ENCODE data around the gene ITPR1.
A peak's percentile ranks its signal among the peaks of the same experiment; 100 is the strongest.

The ITPR1 gene

DNA sequence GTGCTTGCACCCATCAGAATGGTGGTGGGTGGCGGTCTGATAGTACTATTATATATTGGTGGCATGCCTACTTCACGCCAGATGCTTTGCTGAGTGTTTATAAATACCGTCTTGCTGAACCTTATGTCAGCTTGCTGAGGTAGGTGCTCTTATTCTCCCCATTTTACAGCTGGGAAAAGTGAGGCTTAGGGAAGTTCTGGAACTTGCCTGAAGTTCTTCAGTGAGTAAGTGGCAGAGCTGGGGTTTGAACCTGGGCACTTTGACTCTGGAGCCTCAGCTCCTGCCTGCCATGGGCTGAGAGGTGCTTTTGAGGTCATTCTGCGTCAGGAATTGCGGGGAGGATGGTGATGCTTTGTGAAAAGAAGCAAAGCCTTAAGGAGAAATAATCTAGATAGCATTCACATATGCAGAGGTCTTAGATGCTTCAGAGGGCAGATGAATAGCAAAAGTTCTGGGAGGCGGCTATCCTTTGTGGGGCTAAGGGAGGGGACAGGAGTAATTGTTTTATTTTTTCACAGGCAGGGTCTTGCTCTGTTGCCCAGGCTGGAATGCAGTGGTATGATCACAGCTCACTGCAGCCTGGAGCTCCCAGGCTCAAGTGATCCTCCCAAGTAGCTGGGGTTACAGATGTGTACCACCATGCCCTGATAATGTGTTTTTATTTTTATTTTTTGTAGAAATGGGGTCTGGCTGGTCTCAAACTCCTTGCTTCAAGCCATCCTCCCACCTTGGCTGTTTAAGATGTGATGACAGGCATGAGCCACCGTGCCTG is 18.5 kb downstream of the ITPR1 start:
- no peak for DNase-seq

DNA sequence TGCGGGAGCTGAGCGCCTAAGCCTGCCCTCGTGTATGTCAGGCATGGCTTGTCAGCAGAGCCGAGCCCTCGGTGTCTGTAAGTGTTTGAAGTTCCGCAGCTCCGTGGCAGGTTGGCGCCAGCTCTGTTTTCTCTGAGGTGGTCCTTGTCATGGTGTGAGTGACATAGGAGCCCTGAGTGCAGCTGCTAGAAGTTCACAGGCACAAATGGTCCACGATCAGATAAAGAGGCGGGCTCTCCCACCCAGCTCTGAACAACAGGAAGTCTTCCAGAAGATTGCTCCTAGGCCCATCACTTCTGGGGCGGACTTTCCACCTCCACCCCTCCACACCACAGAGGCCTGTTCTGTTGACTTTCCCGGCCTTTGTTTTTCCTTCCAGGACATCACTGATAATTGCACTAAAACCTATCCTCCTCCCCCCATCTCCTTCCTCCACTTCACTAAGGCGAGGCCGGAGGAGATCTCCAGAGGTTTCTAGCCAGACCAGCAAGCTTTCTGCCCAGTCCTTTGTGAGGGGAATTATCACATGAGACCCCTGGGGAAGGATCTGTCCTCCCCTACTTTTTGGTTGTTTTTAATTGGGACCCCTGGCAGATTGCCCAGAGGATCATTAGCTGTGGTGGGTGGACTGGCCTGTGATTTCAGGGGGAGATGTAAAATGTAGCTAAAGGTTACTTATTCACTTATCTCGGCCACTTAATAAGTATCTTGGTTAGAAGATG is 19.9 kb downstream of the ITPR1 start:
- DNase-seq: no peak

DNA sequence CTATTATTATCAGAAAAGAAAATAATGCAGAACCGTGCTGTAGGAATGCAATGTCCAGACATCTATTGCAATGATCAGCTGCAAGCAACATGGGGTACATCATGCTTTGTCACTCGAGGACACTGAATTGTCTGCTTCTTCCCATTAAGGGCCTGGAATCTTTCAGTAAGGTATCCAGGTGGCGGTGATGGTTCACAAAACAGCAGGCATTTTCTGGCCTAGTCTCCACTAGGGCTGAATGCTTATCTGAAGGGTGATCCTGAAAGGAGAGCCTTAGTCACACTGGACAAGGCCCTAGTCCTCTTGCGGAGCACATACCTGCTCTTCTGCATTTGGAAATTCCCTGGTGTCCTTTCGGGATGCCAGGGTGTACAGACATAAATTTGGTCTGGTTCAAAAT is 21.2 kb downstream of the ITPR1 start:
- no peak for DNase-seq

DNA sequence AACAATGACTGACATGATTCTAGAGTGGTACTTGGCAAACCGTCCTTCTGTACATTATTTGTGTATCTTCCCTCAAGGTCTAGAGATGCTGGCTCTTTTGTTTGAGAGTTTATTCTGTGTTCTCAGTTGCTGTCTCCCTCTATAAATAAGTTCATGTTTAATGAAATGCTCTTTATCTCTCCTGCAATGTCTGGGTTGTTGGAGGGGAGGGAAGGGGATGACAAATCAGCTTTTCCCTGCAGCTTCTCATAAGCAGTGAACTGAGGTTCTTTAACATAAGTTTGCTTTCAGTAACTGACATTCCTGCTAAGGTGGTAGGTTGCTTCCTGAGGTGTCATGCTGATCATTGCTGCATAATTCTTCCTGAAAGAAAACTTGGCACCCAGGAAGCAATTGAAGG is 21.8 kb downstream of the ITPR1 start:
- DNase-seq: no peak

DNA sequence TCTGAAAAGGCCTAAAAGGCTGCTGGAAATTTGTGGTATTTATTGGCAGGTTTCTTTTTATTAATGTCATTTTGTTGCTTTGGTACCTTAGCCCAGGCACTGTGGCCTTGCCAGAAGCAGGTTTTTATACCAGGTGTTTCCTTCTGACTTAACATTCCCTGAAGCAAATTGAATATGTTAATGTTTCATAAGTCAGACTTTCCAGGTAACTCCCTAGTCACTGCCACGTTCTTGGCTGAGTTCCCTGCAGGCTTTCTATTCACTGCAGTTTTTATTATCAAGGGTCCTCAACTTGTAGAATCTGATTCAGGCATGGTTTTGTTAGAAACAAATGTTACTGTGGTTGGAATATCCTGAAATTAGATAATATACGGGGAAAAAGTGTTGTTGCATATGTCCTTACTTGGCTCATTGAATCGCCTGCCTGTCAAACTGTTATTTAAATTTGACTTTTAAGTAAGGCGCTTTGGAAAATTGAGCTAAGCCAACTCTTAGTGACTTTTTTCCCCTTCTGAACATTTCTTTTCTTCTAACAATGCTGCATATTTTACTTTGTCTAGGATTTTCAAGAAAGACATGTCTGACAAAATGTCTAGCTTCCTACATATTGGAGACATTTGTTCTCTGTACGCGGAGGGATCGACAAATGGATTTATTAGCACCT is 22.9 kb downstream of the ITPR1 start:
- no peak for DNase-seq

DNA sequence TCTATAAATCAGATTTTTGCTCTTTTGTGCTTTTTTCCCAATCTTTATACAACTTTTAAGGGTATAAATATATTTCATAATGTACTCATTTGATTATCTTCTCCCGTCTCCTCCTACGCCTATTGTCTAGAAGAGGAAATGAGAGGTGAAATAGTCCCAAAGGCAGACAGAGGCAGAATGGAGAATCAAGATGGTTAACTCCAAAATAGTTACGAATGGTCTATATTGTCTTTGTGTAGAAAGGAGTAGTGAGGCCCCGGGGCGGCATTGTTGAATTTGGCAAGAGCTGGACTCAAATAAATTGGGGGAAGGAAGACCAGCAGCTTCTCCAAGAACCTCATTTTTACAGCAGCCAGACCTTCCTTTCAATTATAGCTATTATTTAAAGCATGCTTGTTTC is 23.9 kb downstream of the ITPR1 start:
- no peak for DNase-seq

DNA sequence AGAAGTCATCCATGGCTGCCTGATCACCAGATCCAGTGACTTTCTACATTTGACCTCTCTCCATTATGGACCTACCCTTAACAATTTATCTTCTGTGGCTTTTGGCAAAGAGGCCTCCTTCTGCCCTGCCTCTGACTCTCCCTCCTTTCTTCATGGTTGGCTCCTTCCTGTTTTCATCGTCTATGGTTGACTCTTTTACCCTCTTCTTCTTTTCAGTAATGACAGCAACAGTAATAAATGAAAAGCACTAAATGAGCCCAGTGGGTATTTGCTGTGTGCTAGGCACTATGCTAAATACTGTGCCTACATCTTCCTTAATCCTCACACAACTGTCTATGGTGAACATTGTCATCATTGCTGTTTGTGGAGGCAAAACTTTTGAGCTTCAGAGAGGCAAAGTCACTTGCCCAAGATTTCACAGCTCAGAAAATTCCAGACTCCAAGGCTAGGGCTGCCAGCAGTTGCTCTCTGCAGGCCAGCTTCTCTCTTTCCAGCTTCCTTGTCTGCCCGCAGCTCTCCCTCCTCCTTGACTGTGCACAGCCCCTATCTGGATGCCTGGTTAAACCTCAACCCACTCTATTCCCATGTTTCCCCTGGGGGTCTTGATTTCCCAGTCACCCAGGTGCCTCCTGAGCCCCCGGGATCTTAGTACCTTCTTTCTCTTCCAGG is 24.6 kb downstream of the ITPR1 start:
- DNase-seq: no peak

DNA sequence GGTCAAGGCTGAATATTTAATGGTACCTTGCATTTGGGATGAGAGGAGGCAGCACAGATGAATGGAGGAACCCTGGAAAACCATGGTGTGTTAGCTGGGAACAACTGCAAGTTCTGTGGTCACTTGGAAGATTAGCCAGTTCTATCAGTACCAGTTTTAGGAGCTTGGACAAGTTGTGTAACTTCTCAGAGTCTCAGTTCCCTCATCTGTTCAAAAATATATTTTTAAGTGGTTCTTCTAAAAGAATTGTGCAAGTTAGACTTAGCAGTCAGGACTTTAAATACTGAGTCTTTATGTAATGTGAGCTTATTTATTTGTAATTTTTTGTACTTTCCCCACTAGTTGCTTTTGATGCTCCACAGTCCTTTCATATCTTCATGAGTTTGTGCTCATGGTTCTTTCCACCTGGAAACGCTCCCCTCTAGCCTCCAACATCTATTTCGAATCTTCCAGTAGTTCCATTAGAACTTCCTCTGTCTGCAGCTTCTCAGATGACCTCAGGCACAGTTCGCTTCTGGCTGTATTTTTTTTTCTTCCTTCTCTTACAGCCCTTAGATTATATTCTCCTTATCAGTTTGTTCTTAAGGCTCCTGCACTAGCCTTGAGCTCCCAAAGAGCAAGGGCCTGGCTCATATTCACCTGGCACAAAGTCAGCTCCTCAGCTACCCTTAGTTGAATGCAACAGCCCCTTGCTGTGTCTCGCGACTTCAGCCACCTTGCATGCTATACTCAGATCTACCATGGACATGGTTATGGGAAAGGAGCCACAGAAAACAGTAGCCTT is 27.1 kb downstream of the ITPR1 start:
- no peak for DNase-seq

DNA sequence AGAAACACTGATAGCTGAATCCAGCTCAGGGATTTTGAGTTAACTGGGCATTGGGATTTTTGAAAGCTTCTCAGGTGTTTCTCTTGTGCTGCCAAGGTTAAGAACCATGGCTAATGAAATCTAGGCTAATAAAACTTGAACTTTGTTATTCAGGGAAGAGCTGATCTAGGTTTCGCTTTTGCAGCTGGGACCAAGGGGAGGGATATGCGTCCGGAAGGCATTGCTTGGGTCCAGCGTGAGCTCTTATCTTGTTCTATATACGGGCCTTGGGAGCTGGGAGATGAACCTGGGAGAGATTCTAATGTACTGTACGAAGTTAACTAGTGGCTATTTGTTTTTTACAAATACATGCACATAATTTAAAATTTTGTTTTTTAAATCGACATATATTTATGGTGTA is 29.8 kb downstream of the ITPR1 start:
- no peak for DNase-seq

DNA sequence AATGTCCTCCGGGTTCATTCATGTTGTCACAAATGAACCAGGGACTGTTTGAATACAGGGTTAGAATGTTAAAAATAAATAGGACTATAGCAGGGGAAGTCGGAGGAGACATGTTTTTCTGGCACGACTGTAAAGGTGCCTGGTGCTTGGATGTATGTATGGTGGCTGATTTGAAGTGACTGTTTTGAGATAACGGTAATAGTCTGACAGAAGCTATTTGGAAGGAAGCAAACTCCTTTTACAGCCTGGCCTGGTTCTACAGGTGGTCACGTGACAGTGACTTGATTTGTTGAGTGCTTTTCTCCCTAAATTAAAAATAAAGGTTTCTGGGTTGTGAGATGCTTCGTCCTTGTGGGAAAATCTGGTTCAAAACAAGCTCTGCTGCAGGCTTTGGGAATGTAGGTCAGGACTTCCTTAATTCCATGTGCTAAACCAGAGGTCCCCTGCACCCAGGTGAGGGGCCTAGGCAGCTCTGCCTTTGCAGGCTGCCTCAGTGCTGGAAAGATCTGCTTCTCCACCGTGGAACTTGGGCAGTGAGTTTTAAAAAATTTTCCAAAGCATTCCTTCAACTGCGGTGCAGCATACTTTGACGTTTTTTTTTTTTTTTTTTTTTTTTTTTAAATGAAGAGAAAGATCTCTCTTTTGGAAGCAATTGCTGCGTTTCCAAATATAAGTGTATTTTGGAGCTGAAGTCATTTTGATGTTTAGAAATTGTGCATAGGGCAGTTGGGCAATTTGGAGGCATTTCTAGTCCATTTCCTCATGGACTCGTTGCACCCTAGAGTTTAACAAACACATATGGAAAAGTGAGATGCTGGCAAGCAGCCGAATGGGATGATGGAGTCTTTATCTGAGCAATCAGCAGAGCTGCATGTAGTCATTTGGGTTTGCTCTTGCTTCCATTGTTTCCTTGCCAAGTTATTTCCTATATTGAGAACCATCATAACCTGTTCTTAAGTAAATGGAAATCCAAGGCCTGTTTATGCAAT is 30.9 kb downstream of the ITPR1 start:
- DNase-seq: no peak

DNA sequence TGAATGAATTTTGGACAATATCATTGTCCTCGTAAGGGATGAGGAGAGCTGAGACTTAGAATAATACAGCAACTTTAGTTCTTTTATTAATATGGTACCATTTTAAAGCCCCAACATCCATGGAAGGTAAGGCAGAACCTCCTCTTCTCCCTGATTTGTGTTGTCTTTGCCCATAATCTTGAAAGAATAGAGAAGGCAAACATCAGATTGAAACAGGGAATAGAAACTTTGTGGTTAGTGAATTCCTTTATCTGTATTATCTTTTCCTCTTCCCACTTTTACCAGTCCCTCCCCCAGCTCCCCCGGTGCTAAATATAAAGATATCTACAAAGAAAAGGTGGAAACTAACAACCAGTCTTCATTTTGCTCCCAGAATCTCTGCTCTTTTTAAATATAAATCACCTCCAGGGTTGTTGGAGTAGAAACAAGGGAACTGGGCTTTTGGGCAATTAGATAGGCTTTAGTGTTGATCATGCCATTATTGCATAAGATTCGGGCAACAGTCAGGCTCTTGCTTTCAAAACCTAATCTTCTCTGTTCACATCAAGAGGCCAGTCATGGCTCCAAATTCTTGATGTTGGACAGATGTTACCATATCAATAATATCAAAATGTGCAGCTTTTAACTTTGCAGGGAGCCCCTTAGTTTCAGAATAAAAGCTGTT is 32.5 kb downstream of the ITPR1 start:
- no peak for DNase-seq

DNA sequence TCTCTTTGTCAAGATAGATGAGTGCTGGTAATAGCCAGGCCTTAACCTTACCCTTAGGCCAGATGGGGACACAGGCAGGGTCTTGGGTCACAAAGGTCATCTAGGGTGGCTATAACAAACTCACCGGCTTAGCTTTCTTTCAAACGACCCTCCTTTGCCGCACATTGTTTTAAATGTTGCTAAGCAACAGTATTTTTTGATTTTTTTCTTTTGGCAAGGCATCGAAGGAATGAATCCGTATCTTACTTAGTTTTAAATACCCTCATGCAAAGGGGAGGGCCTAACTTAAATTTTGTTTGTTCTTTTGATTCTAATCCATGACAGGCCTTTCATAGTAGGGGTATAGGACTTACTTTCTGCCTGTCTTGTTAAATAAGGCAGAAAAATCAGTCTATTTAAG is 35.2 kb downstream of the ITPR1 start:
- DNase-seq: no peak

DNA sequence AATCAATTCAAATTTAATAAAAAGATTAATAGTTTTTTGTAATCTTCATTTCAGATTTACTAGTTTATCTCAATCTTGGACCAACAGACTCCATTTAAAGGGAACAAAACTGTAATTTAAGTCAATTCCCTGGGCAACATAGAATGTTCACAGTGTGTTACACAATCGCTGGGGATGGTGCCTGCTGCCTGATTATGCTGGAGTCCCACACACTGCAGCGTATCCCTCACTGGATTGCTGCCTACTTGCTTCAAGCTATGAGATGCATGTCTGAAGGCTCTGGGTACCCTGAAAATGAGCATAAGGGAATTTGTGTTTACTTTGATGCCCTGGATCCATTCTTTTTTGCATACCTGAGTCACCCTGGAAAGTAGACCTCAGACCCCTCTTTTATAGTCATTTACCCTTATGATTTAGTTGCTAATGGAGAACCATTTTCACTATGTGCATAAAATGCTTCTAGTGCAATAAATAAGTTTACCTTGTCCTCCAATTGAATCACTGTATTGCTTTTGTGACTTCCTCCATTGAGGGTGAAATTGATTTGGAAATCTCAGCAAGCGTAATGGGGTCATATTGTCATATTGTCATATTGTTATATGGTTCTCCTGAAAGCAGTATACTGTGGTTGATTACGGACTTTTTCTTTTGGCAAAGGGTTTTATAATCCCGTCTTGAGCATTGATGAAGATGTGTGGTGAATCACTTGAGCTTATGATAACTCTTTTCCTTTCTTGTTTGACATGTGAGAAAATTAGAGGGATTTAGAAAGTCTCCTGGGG is 35.9 kb downstream of the ITPR1 start:
- no peak for DNase-seq

DNA sequence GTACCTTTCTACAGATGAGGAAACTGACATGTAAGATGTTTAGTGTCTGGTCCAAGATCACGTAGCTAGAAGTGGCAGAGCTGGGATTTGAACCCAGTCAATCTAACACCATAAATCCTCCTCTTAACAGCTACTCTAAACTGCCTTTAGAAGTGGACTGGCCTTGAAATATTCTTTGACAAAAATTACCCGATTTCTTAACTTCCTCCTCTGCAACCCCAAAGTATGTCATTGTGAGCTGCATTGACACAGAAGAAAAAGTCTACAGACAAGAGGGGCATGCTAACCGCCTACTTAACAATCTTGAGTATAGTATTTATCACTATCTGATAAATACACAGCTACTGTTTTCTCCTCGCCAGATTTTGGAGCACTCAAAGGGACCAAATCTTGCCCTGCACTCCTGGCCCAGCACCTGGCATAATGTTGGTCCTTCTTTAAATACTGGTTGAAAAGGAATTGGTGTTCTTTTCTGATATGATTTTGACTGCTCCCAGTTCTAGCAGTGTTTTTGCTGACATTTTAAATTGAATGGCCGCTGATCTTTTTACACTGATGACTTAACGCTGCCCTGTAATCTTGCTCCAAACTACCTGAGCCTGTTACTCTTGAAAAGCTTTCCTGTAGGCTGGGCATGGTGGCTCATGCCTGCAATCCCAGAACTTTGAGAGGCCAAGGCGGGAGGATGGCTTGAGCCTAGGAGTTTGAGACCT is 36.9 kb downstream of the ITPR1 start:
- no peak for DNase-seq

DNA sequence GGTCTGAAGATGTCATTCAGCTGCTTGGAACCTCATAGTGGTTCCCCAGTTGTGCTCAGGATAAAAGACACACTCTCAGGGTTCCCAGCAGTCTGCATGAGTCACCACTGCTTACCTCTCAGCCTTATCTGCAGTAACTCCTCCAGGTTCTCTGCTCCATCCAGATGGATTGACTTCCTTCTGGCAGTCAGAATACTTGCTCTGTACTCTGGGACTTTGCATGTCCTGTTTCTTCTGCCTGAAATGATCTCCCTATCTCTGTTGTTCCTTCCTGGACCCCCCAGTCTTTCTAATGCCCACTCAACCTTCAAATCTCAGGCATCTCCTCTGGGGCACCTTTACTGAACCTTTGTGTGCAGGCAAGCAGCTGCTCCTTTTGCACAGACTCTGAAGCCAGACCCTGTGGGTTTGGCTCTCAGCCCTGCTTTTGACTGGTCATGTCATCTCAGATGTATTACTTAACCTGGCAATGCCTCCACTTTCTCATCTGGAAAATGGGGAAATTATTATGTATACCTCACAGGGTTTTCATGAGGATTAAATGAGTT is 38.4 kb downstream of the ITPR1 start:
- DNase-seq: no peak

DNA sequence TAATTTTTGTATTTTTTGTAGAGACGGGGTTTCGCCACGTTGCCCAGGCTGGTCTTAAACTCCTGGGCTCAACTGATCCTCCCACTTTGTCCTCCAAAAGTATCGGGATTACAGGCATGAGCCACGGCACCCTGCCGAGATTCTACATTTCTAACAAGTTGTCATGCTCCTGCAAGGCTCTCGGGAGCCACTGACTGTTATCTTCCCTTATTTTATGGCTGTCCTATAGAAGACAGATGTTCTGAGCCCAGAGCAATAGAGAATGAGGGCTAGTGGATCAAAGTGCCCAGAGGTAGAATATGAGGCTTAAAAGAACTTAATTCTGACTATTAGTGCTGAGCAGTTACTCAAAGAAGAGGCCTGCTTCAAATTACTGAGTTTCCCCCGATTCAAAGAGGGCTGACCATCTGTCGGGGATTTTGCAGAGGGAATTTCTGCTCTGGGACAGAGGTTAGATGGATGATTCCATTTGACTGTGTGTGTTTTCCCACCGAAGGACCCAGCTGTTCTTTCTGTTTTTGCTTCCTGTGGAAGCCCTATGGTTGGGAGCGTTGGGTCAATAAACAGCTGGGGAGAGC is 39.5 kb downstream of the ITPR1 start:
- DNase-seq: peak; percentile 73

DNA sequence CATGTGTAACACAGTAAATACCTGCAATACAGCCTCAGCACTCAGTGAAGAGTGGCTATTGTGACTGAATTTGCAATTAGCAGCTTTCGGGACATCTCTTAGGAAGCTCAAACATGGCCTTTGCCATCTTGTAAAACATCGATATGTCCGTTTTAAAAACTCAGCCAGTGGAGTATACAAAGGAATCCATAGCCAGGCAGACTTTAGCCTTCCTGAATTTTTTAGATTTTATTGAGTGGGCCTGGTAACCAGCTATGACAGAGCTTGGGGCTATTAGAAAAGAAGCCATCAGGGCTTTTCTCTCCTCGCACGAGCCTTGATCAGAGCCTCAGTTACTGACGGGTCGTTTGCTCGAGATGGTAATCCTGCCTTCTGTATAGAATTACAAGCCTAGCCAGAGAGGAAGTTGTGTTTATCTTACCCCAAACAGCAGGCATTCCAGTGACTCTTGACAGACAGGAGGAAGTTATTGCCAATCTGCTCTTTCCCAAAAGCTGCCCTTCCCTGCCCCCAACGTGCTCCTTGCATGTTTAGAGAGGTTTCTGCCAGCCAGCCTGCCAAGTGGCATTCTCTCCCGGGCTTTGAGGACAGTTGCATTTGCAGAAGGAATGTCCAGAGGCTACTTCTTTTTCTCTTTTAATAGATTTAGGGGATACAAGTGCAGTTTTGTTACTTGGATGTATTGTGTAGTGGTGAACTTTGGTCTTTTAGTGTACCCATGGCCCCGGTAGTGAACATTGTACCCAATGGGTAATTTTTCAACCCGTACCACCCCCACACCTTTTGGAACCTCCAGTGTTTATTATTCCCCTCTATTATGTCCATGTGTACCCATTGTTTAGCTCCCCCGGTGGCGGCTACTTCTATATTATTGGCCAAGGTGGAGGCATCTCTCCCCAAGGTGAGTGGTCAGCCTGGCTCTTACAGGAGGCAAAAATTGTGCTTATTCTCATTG is 40.6 kb downstream of the ITPR1 start:
- DNase-seq: peak; percentile 51
